HCT116 (cell line): ENCODE measurements around the gene ZBED1. TPM values are rescaled to one million over a fixed set of nuclear protein-coding genes. Genes with fewer than 3 reads are reported as not detected.

Source experiments
- ATAC-seq: fragments of 200-7000 bp; cut with Tn5 transposase; 2 replicates; pipeline ENCODE4 v1.9.1; 2020; ENCODE audit warnings: mild to moderate bottlenecking, moderate library complexity
- BruUV-seq: library from RNA; stranded (reverse); fragments of 400-500 nt; replicated peaks from 2 replicates; lab custom pipeline; 2021; lab: Mats Ljungman, UMichigan
- CTCF ChIA-PET: fragments of 300-600 bp; sonication (Branson Sonifier 250); formaldehyde crosslinking; loops from one replicate; lab custom pipeline; 2021; ENCODE audit warnings: antibody characterized with exemption; lab: Charles Lee
- POLR2A ChIA-PET: fragments of 300-600, 350-600 bp; sonication (Branson Sonifier 250); formaldehyde crosslinking; loops from one replicate; lab custom pipeline; 2021; ENCODE audit warnings: antibody characterized with exemption; lab: Charles Lee
- RAD21 ChIA-PET, 2 experiments: fragments of 300-600 bp; sonication (Branson Sonifier 250); formaldehyde crosslinking; loops; one replicate each; lab custom pipeline; 2023; ENCODE audit warnings: low total read pairs in 2 of 2; ENCODE audit not compliant: uncharacterized antibody in 2 of 2, unreplicated experiment in 2 of 2, low non-redundant PET in 1 of 2; lab: Charles Lee
- DNase-seq: peaks from one replicate; pipeline ENCODE4 v3.0.0-alpha.2; 2010; ENCODE audit warnings: low read depth, low spot score
- H2AFZ ChIP-seq: fragments of 200-600 bp; shearing (Covaris generic), sonication (generic); 2 replicates; pipeline ENCODE4 v1.6.1; 2017; ENCODE audit warnings: low read depth, mixed run types, mixed read lengths, antibody characterized with exemption, low read length; ENCODE audit not compliant: poor library complexity, severe bottlenecking
- H3K27ac ChIP-seq: 2 replicates; pipeline ENCODE4 v1.5.1; 2012; ENCODE audit warnings: low read depth, low read length
- H3K27me3 ChIP-seq: fragments of 200-600 bp; sonication (generic); 2 replicates; pipeline ENCODE4 v1.6.1; 2016; ENCODE audit warnings: mixed run types, low read length, mixed read lengths; ENCODE audit not compliant: insufficient read depth
- H3K36me3 ChIP-seq, 2 experiments: fragments of 200-500 bp in 1 of 2; fragments of 200-600 bp in 1 of 2; sonication (Bioruptor generic) in 1 of 2; sonication (generic) in 1 of 2; 2 replicates each; pipeline versions ENCODE4 v1.5.1 to v1.6.1; 2014 to 2016; ENCODE audit warnings: low read length in 2 of 2, inconsistent platforms in 1 of 2, mixed read lengths in 1 of 2, mixed run types in 1 of 2; ENCODE audit not compliant: insufficient read depth in 2 of 2, control insufficient read depth in 1 of 2
- H3K4me1 ChIP-seq, 2 experiments: fragments of 200-600 bp in 1 of 2; sonication (generic) in 1 of 2; 2 replicates each; pipeline versions ENCODE4 v1.5.1 to v1.6.1; 2012 to 2017; ENCODE audit warnings: low read length in 2 of 2, inconsistent platforms in 1 of 2, mild to moderate bottlenecking in 1 of 2, mixed read lengths in 1 of 2, mixed run types in 1 of 2, moderate library complexity in 1 of 2; ENCODE audit not compliant: insufficient read depth in 2 of 2, control insufficient read depth in 1 of 2
- H3K4me2 ChIP-seq: fragments of 200-600 bp; sonication (generic); 2 replicates; pipeline ENCODE4 v1.6.1; 2017; ENCODE audit warnings: mixed run types, low read length, mixed read lengths
- H3K4me3 ChIP-seq, 2 experiments: fragments of 200-600 bp in 1 of 2; sonication (generic) in 1 of 2; replicated peaks in 1 of 2; 2 replicates each; pipeline ENCODE4 v1.5.1; 2011 to 2016; ENCODE audit warnings: low read length in 2 of 2, control low read depth in 1 of 2, low read depth in 1 of 2, mild to moderate bottlenecking in 1 of 2, mixed read lengths in 1 of 2, mixed run types in 1 of 2
- H3K79me2 ChIP-seq: fragments of 200-600 bp; sonication (generic); 2 replicates; pipeline ENCODE4 v1.6.1; 2017; ENCODE audit warnings: mild to moderate bottlenecking, mixed run types, low read length, moderate library complexity, mixed read lengths; ENCODE audit not compliant: insufficient read depth
- H3K9ac ChIP-seq: fragments of 200-600 bp; sonication (generic); 2 replicates; pipeline ENCODE4 v1.6.1; 2016; ENCODE audit warnings: low read length, mixed read lengths
- H3K9me2 ChIP-seq: fragments of 200-600 bp; sonication (generic), shearing (Covaris generic); 2 replicates; pipeline ENCODE4 v1.6.1; 2017; ENCODE audit warnings: mixed run types, mild to moderate bottlenecking, moderate library complexity; ENCODE audit not compliant: insufficient read depth
- H3K9me3 ChIP-seq, 2 experiments: fragments of 200-500 bp in 1 of 2; fragments of 200-600 bp in 1 of 2; sonication (Bioruptor generic) in 1 of 2; sonication (generic) in 1 of 2; 2 replicates each; pipeline ENCODE4 v1.6.1; 2014 to 2017; ENCODE audit warnings: low read length in 2 of 2, mixed read lengths in 2 of 2, inconsistent platforms in 1 of 2, low read depth in 1 of 2, mild to moderate bottlenecking in 1 of 2, mixed run types in 1 of 2, moderate library complexity in 1 of 2; ENCODE audit not compliant: control insufficient read depth in 1 of 2, insufficient read depth in 1 of 2
- H4K20me1 ChIP-seq: fragments of 200-600 bp; sonication (generic), shearing (Covaris generic); 2 replicates; pipeline ENCODE4 v1.6.1; 2017; ENCODE audit warnings: mixed run types, mild to moderate bottlenecking, moderate library complexity; ENCODE audit not compliant: insufficient read depth
- ATF3 ChIP-seq: IDR thresholded peaks from 2 replicates; pipeline ENCODE4 v1.6.1; 2012
- CBX3 ChIP-seq: IDR thresholded peaks from 2 replicates; pipeline ENCODE4 v1.6.1; 2012; ENCODE audit warnings: low read depth
- CEBPB ChIP-seq: IDR thresholded peaks from 2 replicates; pipeline ENCODE4 v1.6.1; 2012; ENCODE audit warnings: low read depth
- CTCF ChIP-seq, 3 experiments: fragments of 200-600 bp in 1 of 3; sonication (generic) in 1 of 3; IDR thresholded peaks in 2 of 3; conservative IDR thresholded peaks in 1 of 3; 2 replicates each; pipeline ENCODE4 v1.5.1; 2012 to 2017; ENCODE audit warnings: low read depth in 2 of 3, low read length in 2 of 3, antibody characterized with exemption in 1 of 3, borderline replicate concordance in 1 of 3, control low read depth in 1 of 3, mild to moderate bottlenecking in 1 of 3, mixed read lengths in 1 of 3, mixed run types in 1 of 3, moderate library complexity in 1 of 3; ENCODE audit not compliant: insufficient read depth in 1 of 3
- ELF1 ChIP-seq: IDR thresholded peaks from 2 replicates; pipeline ENCODE4 v1.6.1; 2012; ENCODE audit warnings: low read depth, borderline replicate concordance
- EZH2 ChIP-seq: fragments of 200-600 bp; sonication (generic); IDR thresholded peaks from 2 replicates; pipeline ENCODE4 v1.6.1; 2017; ENCODE audit warnings: antibody characterized with exemption, mixed run types
- EZH2phosphoT487 ChIP-seq: fragments of 200-600 bp; IDR thresholded peaks from 2 replicates; pipeline ENCODE4 v1.6.1; 2018; ENCODE audit warnings: antibody characterized with exemption, borderline replicate concordance
- FOSL1 ChIP-seq: IDR thresholded peaks from 2 replicates; pipeline ENCODE4 v1.6.1; 2012; ENCODE audit warnings: low read depth
- JUND ChIP-seq: IDR thresholded peaks from 2 replicates; pipeline ENCODE4 v1.6.1; 2012
- POLR2A ChIP-seq: IDR thresholded peaks from 2 replicates; pipeline ENCODE4 v1.7.0; 2011; ENCODE audit warnings: borderline replicate concordance; ENCODE audit not compliant: insufficient read depth, insufficient read length; ENCODE audit errors: extremely low read depth
- RAD21 ChIP-seq: IDR thresholded peaks from 2 replicates; pipeline ENCODE4 v1.6.1; 2012; ENCODE audit warnings: low read depth, mild to moderate bottlenecking
- SIN3A ChIP-seq: IDR thresholded peaks from 2 replicates; pipeline ENCODE4 v1.6.1; 2012; ENCODE audit warnings: low read depth
- SP1 ChIP-seq: IDR thresholded peaks from 2 replicates; pipeline ENCODE4 v1.6.1; 2012; ENCODE audit warnings: low read depth
- SRF ChIP-seq: IDR thresholded peaks from 2 replicates; pipeline ENCODE4 v1.6.1; 2012; ENCODE audit warnings: low read depth
- TCF7L2 ChIP-seq: IDR thresholded peaks from 2 replicates; pipeline ENCODE4 v1.7.0; 2011; ENCODE audit warnings: borderline replicate concordance, inconsistent platforms; ENCODE audit not compliant: insufficient read depth, insufficient read length; ENCODE audit errors: extremely low read depth
- ZFX ChIP-seq: fragments of 450-650 bp; IDR thresholded peaks from 2 replicates; pipeline ENCODE4 v1.6.1; 2017
- ZNF274 ChIP-seq: fragments of 200-500 bp; sonication (Bioruptor generic); IDR thresholded peaks from 2 replicates; pipeline ENCODE4 v1.6.1; 2014; ENCODE audit warnings: mild to moderate bottlenecking, low read depth, low read length, inconsistent platforms
- intact Hi-C: fragments of 100-400 bp; cut with micrococcal nuclease; formaldehyde crosslinking; loops from 2 replicates; pipeline ENCODE4 v1.10.0; 2022
- total RNA-seq: library from RNA; stranded (reverse); gene quantifications from one replicate; pipeline ENCODE4 v1.2.1, GENCODE V29; 2021; ENCODE audit not compliant: unreplicated experiment
- TF ChIP-seq, protein P1 (sequence below): IDR thresholded peaks from 2 replicates; pipeline ENCODE4 v1.6.1; 2012
- TF ChIP-seq, protein P2 (sequence below): IDR thresholded peaks from 2 replicates; pipeline ENCODE4 v1.6.1; 2012; ENCODE audit warnings: low read depth

Gene ZBED1
- total RNA-seq, 1 experiment from 2014 or later = 21.0 TPM

DNA sequence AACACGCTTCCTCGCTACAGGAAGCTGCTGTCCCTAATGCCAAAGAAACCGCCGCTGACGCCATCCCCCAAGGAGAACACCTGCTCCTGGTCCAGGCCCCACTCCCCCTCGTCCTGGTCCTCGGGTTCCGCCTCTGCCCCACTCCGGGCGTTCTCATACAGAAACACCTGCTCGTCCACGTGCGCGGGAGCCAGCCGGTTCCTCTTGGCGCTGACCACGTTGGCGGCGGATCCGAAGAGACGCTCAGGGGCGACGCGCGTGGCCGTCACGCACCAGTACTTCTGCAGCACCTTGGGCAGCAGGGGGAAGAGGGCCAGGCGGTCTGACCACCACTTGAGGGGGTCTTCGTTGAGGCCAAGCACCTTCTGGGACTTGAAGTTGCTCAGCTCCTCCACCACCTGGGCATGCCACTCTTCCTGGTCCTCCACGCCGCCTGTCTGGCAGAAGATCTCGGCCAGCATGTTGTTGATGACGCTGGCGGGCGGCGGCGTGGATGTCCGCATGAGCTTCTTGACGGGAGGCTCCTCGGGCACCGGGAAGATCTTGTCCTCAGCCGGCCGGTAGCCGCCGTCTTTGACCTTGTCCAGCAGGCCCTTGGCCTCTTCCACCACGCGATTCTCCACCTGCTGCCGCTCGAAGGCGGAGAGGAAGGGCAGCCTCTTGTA is 12.0 kb downstream of the ZBED1 start:
- TF ChIP-seq EZH2 (no peak), SP1 (no peak), ZFX (no peak), JUND (no peak), FOSL1 (no peak), TCF7L2 (no peak), EZH2phosphoT487 (no peak), SRF (no peak), ELF1 (no peak), ATF3 (no peak), CTCF (IDR thresholded peaks at IDR 0.05 in 2 of 3, conservative IDR thresholded peaks at IDR 0.05 in 1 of 3; ENCODE audit: borderline replicate concordance in 1 of 3, insufficient read depth in 1 of 3, low read depth in 2 of 3, low read length in 2 of 3) (no peak), POLR2A (no peak), CBX3 (no peak), ZNF274 (no peak), SIN3A (no peak), RAD21 (no peak), CEBPB (no peak)
- TF ChIP-seq, protein P1, sequence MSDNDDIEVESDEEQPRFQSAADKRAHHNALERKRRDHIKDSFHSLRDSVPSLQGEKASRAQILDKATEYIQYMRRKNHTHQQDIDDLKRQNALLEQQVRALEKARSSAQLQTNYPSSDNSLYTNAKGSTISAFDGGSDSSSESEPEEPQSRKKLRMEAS = no peak
- TF ChIP-seq, protein P2, sequence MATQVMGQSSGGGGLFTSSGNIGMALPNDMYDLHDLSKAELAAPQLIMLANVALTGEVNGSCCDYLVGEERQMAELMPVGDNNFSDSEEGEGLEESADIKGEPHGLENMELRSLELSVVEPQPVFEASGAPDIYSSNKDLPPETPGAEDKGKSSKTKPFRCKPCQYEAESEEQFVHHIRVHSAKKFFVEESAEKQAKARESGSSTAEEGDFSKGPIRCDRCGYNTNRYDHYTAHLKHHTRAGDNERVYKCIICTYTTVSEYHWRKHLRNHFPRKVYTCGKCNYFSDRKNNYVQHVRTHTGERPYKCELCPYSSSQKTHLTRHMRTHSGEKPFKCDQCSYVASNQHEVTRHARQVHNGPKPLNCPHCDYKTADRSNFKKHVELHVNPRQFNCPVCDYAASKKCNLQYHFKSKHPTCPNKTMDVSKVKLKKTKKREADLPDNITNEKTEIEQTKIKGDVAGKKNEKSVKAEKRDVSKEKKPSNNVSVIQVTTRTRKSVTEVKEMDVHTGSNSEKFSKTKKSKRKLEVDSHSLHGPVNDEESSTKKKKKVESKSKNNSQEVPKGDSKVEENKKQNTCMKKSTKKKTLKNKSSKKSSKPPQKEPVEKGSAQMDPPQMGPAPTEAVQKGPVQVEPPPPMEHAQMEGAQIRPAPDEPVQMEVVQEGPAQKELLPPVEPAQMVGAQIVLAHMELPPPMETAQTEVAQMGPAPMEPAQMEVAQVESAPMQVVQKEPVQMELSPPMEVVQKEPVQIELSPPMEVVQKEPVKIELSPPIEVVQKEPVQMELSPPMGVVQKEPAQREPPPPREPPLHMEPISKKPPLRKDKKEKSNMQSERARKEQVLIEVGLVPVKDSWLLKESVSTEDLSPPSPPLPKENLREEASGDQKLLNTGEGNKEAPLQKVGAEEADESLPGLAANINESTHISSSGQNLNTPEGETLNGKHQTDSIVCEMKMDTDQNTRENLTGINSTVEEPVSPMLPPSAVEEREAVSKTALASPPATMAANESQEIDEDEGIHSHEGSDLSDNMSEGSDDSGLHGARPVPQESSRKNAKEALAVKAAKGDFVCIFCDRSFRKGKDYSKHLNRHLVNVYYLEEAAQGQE = no peak
- BruUV-seq = no TSS peak
- ChIA-PET POLR2A (no interaction called here), CTCF (no interaction called here), RAD21 (no interaction called here)
- no peak overlapping the region for H3K27ac ChIP-seq
- no peaks in the 10 kb centered on the region for H3K9me3 ChIP-seq
- no peak overlapping the region for H3K4me2 ChIP-seq
- H3K9ac ChIP-seq = no peak overlapping the region
- H3K9me2 ChIP-seq = no peaks in the 10 kb centered on the region
- no peak for ATAC-seq
- no peak overlapping the region for H2AFZ ChIP-seq
- intact Hi-C loops = no loop called here
- H3K36me3 ChIP-seq = no peaks in the 10 kb centered on the region; a peak in 1 of 4 replicates
- H3K4me3 ChIP-seq = no peak overlapping the region
- no peaks in the 10 kb centered on the region for H3K4me1 ChIP-seq
- H3K27me3 ChIP-seq = no peaks in the 10 kb centered on the region
- DNase-seq = no peak
- H3K79me2 ChIP-seq = peaks cover 10% of the 10 kb centered on the region
- H4K20me1 ChIP-seq = no peaks in the 10 kb centered on the region
